Renal cortical epithelial cell (primary cell): ENCODE measurements around the gene RCSD1. TPM values are rescaled to one million over a fixed set of nuclear protein-coding genes. Genes with fewer than 3 reads are reported as not detected.
"Not testable (repeated sequence)": the region's sequence is repeated elsewhere in the genome, so short reads cannot be mapped to it uniquely, and the experiment has no call there.

Experiments used
- DNase-seq: peaks from one replicate; pipeline ENCODE4 v3.0.0-alpha.2; 2011; ENCODE audit warnings: low read depth
- total RNA-seq: library from RNA; depleted of rRNA; stranded (reverse); fragments of >200 nt; gene quantifications from 2 replicates; pipeline ENCODE4 v1.2.3, GENCODE V29; 2014

Gene RCSD1
- total RNA-seq, 1 donor from 2014 or later, result 0.05 TPM

DNA sequence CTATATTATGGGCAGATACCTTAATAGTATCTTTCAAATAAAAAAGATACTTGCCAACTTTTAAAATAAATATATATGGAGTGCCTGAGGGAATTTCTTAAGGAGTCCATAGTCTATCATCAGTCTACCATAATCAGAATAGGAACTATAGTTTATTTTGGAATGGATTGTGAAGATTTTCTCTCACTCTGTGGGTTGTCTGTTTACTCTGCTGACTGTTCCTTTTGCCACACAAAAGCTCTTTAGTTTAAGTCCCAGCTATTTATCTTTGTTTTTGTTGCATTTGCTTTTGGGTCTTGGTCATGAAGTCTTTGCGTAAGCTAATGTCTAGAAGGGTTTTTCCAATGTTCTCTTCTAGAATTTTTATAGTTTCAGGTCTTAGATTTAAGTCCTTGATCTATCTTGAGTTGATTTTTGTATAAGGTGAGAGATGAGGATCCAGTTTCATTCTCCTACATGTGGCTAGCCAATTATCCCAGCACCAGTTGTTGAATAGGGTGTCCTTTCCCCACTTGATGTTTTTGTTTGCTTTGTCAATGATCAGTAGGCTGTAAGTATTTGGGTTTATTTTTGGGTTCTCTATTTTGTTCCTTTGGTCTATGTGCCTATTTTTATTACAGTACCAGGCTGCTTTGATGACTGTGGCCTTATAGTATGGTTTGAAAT, 112.5 kb downstream of the RCSD1 start:
- not testable (repeated sequence) for DNase-seq

GRCh38 chr1:167744901-167745300, 114.9 kb downstream of the RCSD1 start:
- no peak for DNase-seq

DNA sequence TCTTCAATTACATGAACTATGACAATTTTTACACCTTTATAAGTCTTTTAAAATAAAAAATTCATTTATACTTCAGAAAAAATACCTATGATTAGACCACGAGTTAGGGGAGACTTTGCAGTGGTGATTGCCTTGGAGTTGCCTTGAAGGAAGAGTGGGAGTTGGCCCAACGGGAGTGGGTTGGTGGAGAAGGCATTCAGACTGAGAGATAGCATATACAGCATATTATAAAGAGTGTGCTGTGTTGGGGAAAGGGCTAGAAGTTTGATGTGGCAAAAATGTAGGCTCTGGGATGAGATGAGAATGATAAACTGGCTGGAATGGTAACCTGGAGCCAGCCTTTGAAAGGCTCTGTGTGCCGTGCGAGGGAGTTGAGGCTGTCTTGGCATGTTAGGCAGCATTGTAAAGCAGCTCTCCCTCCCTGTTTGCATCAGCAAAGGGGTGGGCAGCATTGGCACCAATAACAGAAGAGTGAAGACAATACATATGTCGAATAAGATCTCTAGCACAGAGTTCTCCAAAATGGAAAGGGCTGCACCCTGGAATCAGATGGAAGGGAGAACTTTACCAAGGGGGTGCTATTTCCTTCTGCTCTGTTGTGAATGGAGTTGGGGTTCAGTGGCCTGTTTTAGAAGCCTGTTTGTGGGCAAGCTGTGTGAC, 116.1 kb downstream of the RCSD1 start:
- no peak for DNase-seq

GRCh38 chr1:167746988-167747655, 117.1 kb downstream of the RCSD1 start:
- DNase-seq, result no peak

DNA sequence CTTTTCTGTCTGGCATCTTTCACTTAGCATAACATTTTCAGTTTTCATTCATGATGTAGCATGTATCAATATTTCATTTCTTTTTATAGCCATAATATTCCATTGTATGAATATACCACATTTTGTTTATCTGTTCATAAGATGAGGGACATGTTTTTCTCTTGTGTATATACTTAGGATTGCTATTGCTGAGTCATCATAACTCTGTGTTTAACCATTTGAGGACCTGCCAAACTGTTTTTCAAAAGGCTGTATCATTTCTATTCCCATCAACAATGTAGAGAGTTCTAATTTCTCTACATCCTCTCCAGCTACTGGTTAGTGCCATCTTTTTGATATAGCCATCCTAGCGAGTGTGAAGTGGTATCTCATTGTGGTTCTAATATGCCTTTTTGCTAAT, 118.0 kb downstream of the RCSD1 start:
- no peak for DNase-seq

GRCh38 chr1:167748906-167749305, 118.9 kb downstream of the RCSD1 start:
- DNase-seq, result no peak

- DNase-seq, result no peak
Observed at GRCh38 chr1:167749741-167750140, 119.7 kb downstream of the RCSD1 start.

DNA sequence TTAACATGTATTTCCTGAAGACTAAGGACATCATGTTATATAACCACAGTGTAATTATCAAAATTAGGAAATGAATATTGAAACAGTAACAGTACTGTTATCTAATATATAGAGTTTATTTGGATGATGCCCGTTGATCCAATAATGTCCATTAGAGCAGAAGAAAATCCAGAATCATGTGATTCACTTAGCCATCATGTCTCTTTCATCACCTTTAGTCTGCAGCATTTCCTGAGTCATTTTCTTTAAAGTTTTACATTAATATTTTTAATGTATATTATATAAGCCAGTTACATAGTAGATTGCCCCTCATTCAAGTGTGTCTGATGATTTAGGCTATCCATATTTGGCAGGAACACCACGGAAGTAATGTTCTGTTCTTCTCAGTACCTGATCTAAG, 120.6 kb downstream of the RCSD1 start:
- no peak for DNase-seq

GRCh38 chr1:167751676-167752075, 121.6 kb downstream of the RCSD1 start:
- DNase-seq, result no peak

- peak; percentile 28 for DNase-seq
Observed at GRCh38 chr1:167752219-167752985, 122.4 kb downstream of the RCSD1 start.

DNA sequence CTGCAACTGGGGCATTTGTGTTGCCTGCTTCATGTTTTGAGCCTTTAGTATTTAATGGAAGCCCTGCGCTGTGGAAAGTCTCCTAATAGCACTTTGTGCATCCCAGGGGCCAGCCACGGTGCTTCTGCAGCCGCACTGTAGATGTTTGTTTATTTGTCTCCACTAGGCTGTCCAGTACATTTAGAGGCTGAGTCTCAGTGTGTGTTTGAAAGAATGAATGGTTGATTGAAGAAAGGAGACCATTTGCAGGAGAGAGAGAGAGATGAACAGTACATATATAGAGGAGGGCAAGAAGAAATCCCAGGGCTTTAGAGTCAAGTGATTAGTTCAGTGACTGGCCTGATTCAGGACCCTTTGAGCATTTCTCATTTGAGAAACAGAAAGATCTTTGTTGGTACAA, 125.6 kb downstream of the RCSD1 start:
- no peak for DNase-seq

Other genes starting within 250 kb of the RCSD1 start
- not detected in 2 replicates for gene CD247, start 111.7 kb upstream of the RCSD1 start, total RNA-seq
- 31.8 and 70.4 TPM in 2 replicates for gene CREG1, start 76.5 kb upstream of the RCSD1 start, total RNA-seq
- gene MPZL1, start 91.8 kb downstream of the RCSD1 start, total RNA-seq, result 133 and 183 TPM in 2 replicates